ENCODE measurements around the gene HOXA3.

HOXA3 gene

GRCh38 chr7:27177795-27178320 is 25.5 kb upstream of the HOXA3 start:
- no peak for DNase-seq

- DNase-seq: no peak
These were observed 24.8 kb upstream of the HOXA3 start for GRCh38 chr7:27176962-27177794.

- DNase-seq: no peak
These were observed 24.1 kb upstream of the HOXA3 start for GRCh38 chr7:27176524-27176845.

GRCh38 chr7:27175626-27176523 is 23.5 kb upstream of the HOXA3 start:
- no peak for DNase-seq

- no peak for DNase-seq
These were observed 22.7 kb upstream of the HOXA3 start for GRCh38 chr7:27174874-27175625.

- no peak for DNase-seq
These were observed 21.8 kb upstream of the HOXA3 start, which contains the start of gene HOXA10 for GRCh38 chr7:27173956-27174873. TSS of gene HOXA10 (minus strand) at chr7:27174320. CDS start at chr7:27174306, 14 bp downstream.

- peak; percentile 51 to 58 for DNase-seq
These were observed 21.1 kb upstream of the HOXA3 start for GRCh38 chr7:27173511-27173955.

GRCh38 chr7:27172823-27173510 is 20.6 kb upstream of the HOXA3 start:
- DNase-seq: no peak

- DNase-seq: no peak
These were observed 20.0 kb upstream of the HOXA3 start for GRCh38 chr7:27172315-27172774.

GRCh38 chr7:27171637-27172314 is 19.4 kb upstream of the HOXA3 start:
- DNase-seq: no peak

GRCh38 chr7:27171325-27171636 is 18.9 kb upstream of the HOXA3 start:
- DNase-seq: no peak

- no peak for DNase-seq
These were observed 18.3 kb upstream of the HOXA3 start for GRCh38 chr7:27170426-27171324.

GRCh38 chr7:27169658-27170425 is 17.5 kb upstream of the HOXA3 start:
- DNase-seq: no peak

- peak in 1 of 2 donors; percentile 39 for DNase-seq
These were observed 16.0 kb upstream of the HOXA3 start for GRCh38 chr7:27168265-27168947.

- no peak for DNase-seq
These were observed 15.5 kb upstream of the HOXA3 start for GRCh38 chr7:27167916-27168264.

GRCh38 chr7:27166531-27167505 is 14.4 kb upstream of the HOXA3 start:
- DNase-seq: no peak
